MM.1S (cell line): ENCODE results near the gene WDFY4.

Experiments
- DNase-seq: peaks from one replicate; pipeline ENCODE4 v3.0.0-alpha.2; 2015
- H2AFZ ChIP-seq: fragments of 300-600 bp; sonication (generic); 2 replicates; pipeline ENCODE4 v1.6.0; 2016; ENCODE audit warnings: antibody characterized with exemption, low read length
- H3F3A ChIP-seq: fragments of 300-600 bp; sonication (generic); 2 replicates; pipeline ENCODE4 v1.6.1; 2016; ENCODE audit warnings: mild to moderate bottlenecking, antibody characterized with exemption, low read length, moderate library complexity, mixed read lengths; ENCODE audit not compliant: insufficient read depth
- H3K27ac ChIP-seq: fragments of 300-600 bp; sonication (generic); 2 replicates; pipeline ENCODE4 v1.5.1; 2016; ENCODE audit warnings: mild to moderate bottlenecking, low read length
- H3K27me3 ChIP-seq: fragments of 300-600 bp; sonication (generic); replicated peaks from 2 replicates; pipeline ENCODE4 v1.6.0; 2016; ENCODE audit warnings: low read length; ENCODE audit not compliant: insufficient read depth
- H3K36me3 ChIP-seq: fragments of 300-600 bp; sonication (generic); replicated peaks from 2 replicates; pipeline ENCODE4 v1.6.1; 2016; ENCODE audit warnings: mild to moderate bottlenecking, low read length, mixed read lengths; ENCODE audit not compliant: insufficient read depth
- H3K4me1 ChIP-seq: fragments of 300-600 bp; sonication (generic); 2 replicates; pipeline ENCODE4 v1.6.1; 2016; ENCODE audit warnings: low read length, mixed read lengths
- H3K4me2 ChIP-seq: fragments of 300-600 bp; sonication (generic); 2 replicates; pipeline ENCODE4 v1.6.0; 2016; ENCODE audit warnings: low read depth, low read length
- H3K4me3 ChIP-seq: fragments of 300-600 bp; sonication (generic); 2 replicates; pipeline ENCODE4 v1.5.1; 2016; ENCODE audit warnings: low read length, mixed read lengths
- H3K79me2 ChIP-seq: fragments of 300-600 bp; sonication (generic); 2 replicates; pipeline ENCODE4 v1.6.1; 2016; ENCODE audit warnings: mixed run types, low read length, mixed read lengths
- H3K9ac ChIP-seq: fragments of 300-600 bp; sonication (generic); 2 replicates; pipeline ENCODE4 v1.6.1; 2016; ENCODE audit warnings: low read length, mixed read lengths
- H3K9me2 ChIP-seq: fragments of 300-600 bp; sonication (generic); replicated peaks from 2 replicates; pipeline ENCODE4 v1.6.1; 2016; ENCODE audit warnings: mild to moderate bottlenecking, low read length, mixed read lengths; ENCODE audit not compliant: insufficient read depth
- H3K9me3 ChIP-seq: fragments of 300-600 bp; sonication (generic); replicated peaks from 2 replicates; pipeline ENCODE4 v1.6.1; 2016; ENCODE audit warnings: mild to moderate bottlenecking, low read length, mixed read lengths; ENCODE audit not compliant: insufficient read depth
- H4K20me1 ChIP-seq: fragments of 300-600 bp; sonication (generic); 2 replicates; pipeline ENCODE4 v1.6.1; 2016; ENCODE audit warnings: mild to moderate bottlenecking, low read length, moderate library complexity, mixed read lengths; ENCODE audit not compliant: insufficient read depth
- CTCF ChIP-seq: fragments of 300-600 bp; sonication (generic); IDR thresholded peaks from 2 replicates; pipeline ENCODE4 v1.5.1; 2016; ENCODE audit warnings: antibody characterized with exemption, low read length, mixed read lengths
- EZH2 ChIP-seq: fragments of 300-600 bp; sonication (generic); optimal IDR thresholded peaks from 2 replicates; pipeline ENCODE3; 2017; ENCODE audit warnings: low read depth, mild to moderate bottlenecking, antibody characterized with exemption, low read length, mixed read lengths
- EZH2phosphoT487 ChIP-seq: fragments of 300-600 bp; sonication (generic); IDR thresholded peaks from 2 replicates; pipeline ENCODE4 v1.6.1; 2018; ENCODE audit warnings: antibody characterized with exemption, low read length

WDFY4 gene

GRCh38 chr10:48945441-48946130 is 260.9 kb downstream of the WDFY4 start:
- no peaks in the 10 kb centered on the region for H3K9me3 ChIP-seq
- H3K4me1 ChIP-seq = no peaks in the 10 kb centered on the region
- H2AFZ ChIP-seq = no peak overlapping the region
- no peak overlapping the region for H3K9ac ChIP-seq
- TF ChIP-seq CTCF (no peak), EZH2 (no peak), EZH2phosphoT487 (no peak)
- H3F3A ChIP-seq = no peaks in the 10 kb centered on the region
- H4K20me1 ChIP-seq = no peaks in the 10 kb centered on the region
- H3K4me3 ChIP-seq = no peak overlapping the region
- no peaks in the 10 kb centered on the region for H3K27me3 ChIP-seq
- H3K27ac ChIP-seq = no peak overlapping the region
- DNase-seq = no peak
- H3K9me2 ChIP-seq = no peaks in the 10 kb centered on the region
- H3K36me3 ChIP-seq = no peaks in the 10 kb centered on the region
- no peaks in the 10 kb centered on the region for H3K79me2 ChIP-seq
- no peak overlapping the region for H3K4me2 ChIP-seq

- H3K36me3 ChIP-seq = no peaks in the 10 kb centered on the region
- H3K9me2 ChIP-seq = no peaks in the 10 kb centered on the region
- no peaks in the 10 kb centered on the region for H3K27me3 ChIP-seq
- peak; percentile 32 for DNase-seq
- no peaks in the 10 kb centered on the region for H3F3A ChIP-seq
- H4K20me1 ChIP-seq = no peaks in the 10 kb centered on the region
- no peaks in the 10 kb centered on the region for H3K4me1 ChIP-seq
- TF ChIP-seq EZH2phosphoT487 (no peak), CTCF (no peak), EZH2 (no peak)
- H3K27ac ChIP-seq = no peak overlapping the region
- no peak overlapping the region for H3K4me3 ChIP-seq
- H3K4me2 ChIP-seq = peak overlapping the region; percentile 15; the same call in 1 of the 2 replicates
- no peak overlapping the region for H3K9ac ChIP-seq
- no peaks in the 10 kb centered on the region for H3K9me3 ChIP-seq
- H2AFZ ChIP-seq = 0 out of 2 replicates have a peak overlapping the region, but pooled peaks have one; percentile 0
- H3K79me2 ChIP-seq = no peaks in the 10 kb centered on the region
These were observed 261.7 kb downstream of the WDFY4 start for GRCh38 chr10:48946332-48946731.

- no peaks in the 10 kb centered on the region for H3K27me3 ChIP-seq
- no peak overlapping the region for H2AFZ ChIP-seq
- H4K20me1 ChIP-seq = no peaks in the 10 kb centered on the region
- H3K4me3 ChIP-seq = no peak overlapping the region
- no peaks in the 10 kb centered on the region for H3K36me3 ChIP-seq
- H3K27ac ChIP-seq = no peak overlapping the region
- H3K4me2 ChIP-seq = no peak overlapping the region
- no peak overlapping the region for H3K9ac ChIP-seq
- no peaks in the 10 kb centered on the region for H3K9me3 ChIP-seq
- H3K4me1 ChIP-seq = no peaks in the 10 kb centered on the region
- no peaks in the 10 kb centered on the region for H3K9me2 ChIP-seq
- TF ChIP-seq EZH2phosphoT487 (no peak), EZH2 (no peak), CTCF (no peak)
- H3F3A ChIP-seq = no peaks in the 10 kb centered on the region
- H3K79me2 ChIP-seq = no peaks in the 10 kb centered on the region
- DNase-seq = no peak
These were observed 262.3 kb downstream of the WDFY4 start for GRCh38 chr10:48946891-48947500.
